GM12878 (cell line): ENCODE measurements around the gene PSMC3. TPM values are rescaled to one million over a fixed set of nuclear protein-coding genes. Genes with fewer than 3 reads are reported as not detected.

Experiments used
- BCL3 ChIP-seq: IDR thresholded peaks from 2 replicates; pipeline ENCODE4 v1.6.1; 2011; ENCODE audit warnings: borderline replicate concordance, low read depth, mild to moderate bottlenecking, moderate library complexity, low read length; ENCODE audit not compliant: insufficient read depth, poor library complexity, severe bottlenecking
- BHLHE40 ChIP-seq, 2 experiments: fragments of 450-650 bp in 1 of 2; IDR thresholded peaks; 2 replicates each; pipeline ENCODE4 v1.6.1; 2011 to 2017; ENCODE audit warnings: low read depth in 2 of 2, borderline replicate concordance in 1 of 2, improper control_type of control experiment in 1 of 2, low read length in 1 of 2, mild to moderate bottlenecking in 1 of 2
- CHD1 ChIP-seq: IDR thresholded peaks from 2 replicates; pipeline ENCODE4 v1.6.1; 2012; ENCODE audit warnings: low read depth, low read length, improper control_type of control experiment
- CHD2 ChIP-seq: IDR thresholded peaks from 2 replicates; pipeline ENCODE4 v1.6.1; 2011; ENCODE audit warnings: low read depth, low read length, improper control_type of control experiment, borderline replicate concordance
- ETV6 ChIP-seq, 2 experiments: fragments of 450-650 bp in 1 of 2; IDR thresholded peaks in 1 of 2; conservative IDR thresholded peaks in 1 of 2; 2 replicates each; pipeline ENCODE4 v1.6.1; 2014; ENCODE audit warnings: antibody characterized with exemption in 1 of 2, borderline replicate concordance in 1 of 2, low read depth in 1 of 2, mild to moderate bottlenecking in 1 of 2, moderate library complexity in 1 of 2
- HDGF ChIP-seq: fragments of 450-650 bp; IDR thresholded peaks from 2 replicates; pipeline ENCODE4 v1.6.1; 2016; ENCODE audit warnings: antibody characterized with exemption
- LARP7 ChIP-seq: fragments of 450-650 bp; IDR thresholded peaks from 2 replicates; pipeline ENCODE4 v1.6.1; 2017; ENCODE audit warnings: mild to moderate bottlenecking
- MTA3 ChIP-seq: IDR thresholded peaks from 2 replicates; pipeline ENCODE4 v1.6.1; 2012; ENCODE audit warnings: low read length, inconsistent platforms, borderline replicate concordance
- NKRF ChIP-seq: fragments of 450-650 bp; conservative IDR thresholded peaks from 2 replicates; pipeline ENCODE4 v1.6.1; 2017; ENCODE audit warnings: mild to moderate bottlenecking, moderate library complexity
- PRDM15 ChIP-seq: fragments of 450-650 bp; formaldehyde crosslinking; IDR thresholded peaks from 2 replicates; pipeline ENCODE4 v1.4.0; 2020; ENCODE audit warnings: mild to moderate bottlenecking, moderate library complexity
- SMARCA5 ChIP-seq: fragments of 450-650 bp; IDR thresholded peaks from 2 replicates; pipeline ENCODE4 v1.6.1; 2017; ENCODE audit warnings: mild to moderate bottlenecking
- SMC3 ChIP-seq: IDR thresholded peaks from 2 replicates; pipeline ENCODE4 v1.6.1; 2011; ENCODE audit warnings: low read length, improper control_type of control experiment, borderline replicate concordance
- SPI1 ChIP-seq: IDR thresholded peaks from 2 replicates; pipeline ENCODE4 v1.6.1; 2011; ENCODE audit warnings: low read depth, mild to moderate bottlenecking, low read length, moderate library complexity, borderline replicate concordance; ENCODE audit not compliant: insufficient read depth
- WRNIP1 ChIP-seq: IDR thresholded peaks from 2 replicates; pipeline ENCODE4 v1.6.1; 2011; ENCODE audit warnings: low read depth, low read length, improper control_type of control experiment, borderline replicate concordance
- YY1 ChIP-seq: IDR thresholded peaks from 2 replicates; pipeline ENCODE4 v1.6.1; 2011; ENCODE audit warnings: low read depth, mild to moderate bottlenecking, low read length
- polyA plus RNA-seq, 11 experiments: library from polyadenylated mRNA; depleted of rRNA in 4 of 11; unstranded in 6 of 11; stranded (reverse) in 5 of 11; fragments of >200 nt; fragmentation: Nextera tagmentation in 4 of 11; fragmentation: Illumina TruSeq in 1 of 11; extraction: Ambion mirVana in 4 of 11; extraction: Trizol in 1 of 11; gene quantifications; 1 replicate in 1 of 11; 2 replicates in 10 of 11; pipeline versions ENCODE4 v1.2.1 to v1.2.3, GENCODE V29; 2011 to 2016; ENCODE audit warnings: inconsistent platforms in 2 of 11, missing spikeins in 2 of 11, low read depth in 1 of 11
- total RNA-seq, 4 experiments: library from RNA; depleted of rRNA in 3 of 4; stranded (reverse); fragments of >200 nt in 3 of 4; fragmentation: Illumina TruSeq in 1 of 4; extraction: Trizol in 1 of 4; gene quantifications; 2 replicates each; pipeline versions ENCODE4 v1.2.1 to v1.2.3, GENCODE V29; 2013 to 2021
- TF ChIP-seq, protein P1 (sequence below): IDR thresholded peaks from 2 replicates; pipeline ENCODE4 v1.6.1; 2012; ENCODE audit warnings: low read depth, low read length, improper control_type of control experiment
- TF ChIP-seq, protein P2 (sequence below): fragments of 450-650 bp; IDR thresholded peaks from 2 replicates; pipeline ENCODE4 v1.6.1; 2014; ENCODE audit warnings: mild to moderate bottlenecking

Gene PSMC3
- total and polyA plus RNA-seq, 10 of the 15 experiments (the other 5 are each of a cell fraction or from before 2014, with no cell fraction given): 39.5 to 289 (median 155) TPM

DNA sequence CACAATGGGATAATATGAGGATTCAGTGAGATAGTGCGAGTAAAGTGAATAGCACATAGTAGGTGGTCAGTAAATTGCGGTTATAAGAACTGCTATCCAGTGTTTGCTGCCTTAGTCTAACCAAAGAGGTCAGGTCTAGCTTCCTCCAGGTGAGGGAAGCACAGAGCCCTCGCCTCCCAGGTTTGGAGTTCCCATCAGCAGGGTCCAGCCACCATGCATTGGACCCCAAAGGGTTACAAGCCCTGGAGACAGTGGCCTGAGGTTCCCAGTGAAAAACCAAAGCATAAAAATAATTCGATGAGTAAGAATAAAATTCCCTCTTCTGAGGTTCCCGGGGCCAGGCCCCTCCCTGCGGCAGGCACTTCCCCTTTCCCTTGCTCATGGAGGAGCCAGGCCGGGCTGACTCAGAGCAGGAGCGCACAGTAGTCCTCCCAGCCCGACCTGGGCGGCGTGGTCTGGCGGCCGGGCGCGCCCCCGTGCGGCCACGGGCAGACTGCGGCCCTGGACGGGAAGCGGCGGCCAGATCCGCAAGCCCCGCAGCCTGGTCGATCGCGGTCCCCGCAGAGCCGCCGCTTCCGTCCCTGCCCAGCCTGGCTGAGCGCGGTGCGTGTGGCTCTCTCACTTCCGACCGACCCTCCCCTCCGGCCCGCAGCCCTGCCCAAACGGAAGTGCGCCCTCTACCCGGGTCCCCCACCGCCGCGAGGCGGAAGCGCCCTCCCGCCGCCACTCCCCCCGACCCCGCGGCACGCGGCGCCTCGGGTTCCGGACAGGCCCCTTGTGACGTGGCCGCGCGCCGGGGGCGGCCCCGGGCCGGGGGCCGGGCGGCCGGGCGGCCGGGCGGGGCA lies 18.3 kb downstream of the PSMC3 start, which contains the start of gene SLC39A13 (continued):
- peak; percentile 79 for TF ChIP-seq SMC3
- TF ChIP-seq CHD1: peak; percentile 56; the same call in 1 of the 2 replicates
- peak; percentile 90 for TF ChIP-seq BCL3
- TF ChIP-seq PRDM15 (CRISPR knock-in tag): no peak
- peak in 1 of 2 experiments; percentile 63; a peak in 1 of 4 replicates for TF ChIP-seq ETV6 (conservative IDR thresholded peaks at IDR 0.05 in 1 of 2, IDR thresholded peaks at IDR 0.05 in 1 of 2; ENCODE audit: borderline replicate concordance in 1 of 2, low read depth in 1 of 2)
- TF ChIP-seq BHLHE40 (IDR thresholded peaks at IDR 0.05; ENCODE audit: borderline replicate concordance in 1 of 2, low read depth in 2 of 2, low read length in 1 of 2): peak; percentile 59 to 89; a peak in 3 of 4 replicates
- TF ChIP-seq YY1: peak; percentile 85; the same call in 1 of the 2 replicates
- peak; percentile 39; the same call in 1 of the 2 replicates for TF ChIP-seq CHD2
- TF ChIP-seq NKRF: peak; percentile 82
- TF ChIP-seq LARP7: peak; percentile 100
- TF ChIP-seq MTA3: no peak
- TF ChIP-seq, protein P1, sequence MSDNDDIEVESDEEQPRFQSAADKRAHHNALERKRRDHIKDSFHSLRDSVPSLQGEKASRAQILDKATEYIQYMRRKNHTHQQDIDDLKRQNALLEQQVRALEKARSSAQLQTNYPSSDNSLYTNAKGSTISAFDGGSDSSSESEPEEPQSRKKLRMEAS: peak; percentile 90
- TF ChIP-seq HDGF: no peak
- TF ChIP-seq WRNIP1: 0 out of 2 replicates have a peak, but pooled peaks have one; percentile 61
- peak; percentile 96 for TF ChIP-seq SPI1
- TF ChIP-seq SMARCA5: peak; percentile 99
- TF ChIP-seq, protein P2, sequence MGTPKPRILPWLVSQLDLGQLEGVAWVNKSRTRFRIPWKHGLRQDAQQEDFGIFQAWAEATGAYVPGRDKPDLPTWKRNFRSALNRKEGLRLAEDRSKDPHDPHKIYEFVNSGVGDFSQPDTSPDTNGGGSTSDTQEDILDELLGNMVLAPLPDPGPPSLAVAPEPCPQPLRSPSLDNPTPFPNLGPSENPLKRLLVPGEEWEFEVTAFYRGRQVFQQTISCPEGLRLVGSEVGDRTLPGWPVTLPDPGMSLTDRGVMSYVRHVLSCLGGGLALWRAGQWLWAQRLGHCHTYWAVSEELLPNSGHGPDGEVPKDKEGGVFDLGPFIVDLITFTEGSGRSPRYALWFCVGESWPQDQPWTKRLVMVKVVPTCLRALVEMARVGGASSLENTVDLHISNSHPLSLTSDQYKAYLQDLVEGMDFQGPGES: peak; percentile 22; the same call in 1 of the 2 replicates
